ENCODE measurements around the gene PKD1.

Gene PKD1

DNA sequence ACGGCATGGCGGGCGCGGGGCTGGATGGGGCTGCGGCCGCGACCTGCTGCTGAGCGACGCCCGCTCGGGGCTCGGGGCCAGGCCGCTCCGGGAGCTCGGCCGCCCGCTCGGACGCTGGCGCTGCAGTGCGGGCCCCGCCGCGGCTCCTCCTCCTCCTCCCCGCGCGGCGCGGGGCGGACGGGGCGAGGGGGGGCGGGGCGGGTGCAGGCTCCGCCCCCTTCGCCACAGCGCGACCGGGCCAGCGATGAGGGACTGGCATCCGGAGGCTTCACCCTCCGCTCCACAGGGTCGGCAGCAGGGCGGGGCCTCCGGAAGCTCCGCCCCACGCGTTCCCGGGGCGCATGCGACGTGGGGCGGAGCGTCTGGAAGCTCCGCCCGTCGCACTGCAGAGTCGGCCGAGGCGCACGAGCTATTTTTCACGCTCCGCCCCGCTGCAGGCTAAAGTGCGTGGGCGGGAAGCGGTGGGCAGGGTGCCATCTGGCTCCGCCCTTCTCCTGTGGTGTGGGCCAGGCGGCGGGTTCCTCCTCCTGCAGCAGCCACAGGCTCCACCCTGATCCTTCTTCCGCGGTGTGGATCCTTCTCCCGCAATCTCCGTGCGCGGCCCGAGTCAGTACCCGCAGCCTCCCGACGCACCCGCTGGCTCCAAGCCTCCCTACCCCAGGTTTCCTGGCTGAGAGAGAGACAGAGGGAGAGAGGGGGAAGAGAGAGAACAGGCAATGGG is at the start of gene PKD1:
Gene PKD1 (minus strand): TSS at position 129 of the 721 bp plus-strand sequence. CDS start 209 bp downstream, outside the sequence.
- DNase-seq (ENCODE audit: low read depth), result peak; percentile 98

DNA sequence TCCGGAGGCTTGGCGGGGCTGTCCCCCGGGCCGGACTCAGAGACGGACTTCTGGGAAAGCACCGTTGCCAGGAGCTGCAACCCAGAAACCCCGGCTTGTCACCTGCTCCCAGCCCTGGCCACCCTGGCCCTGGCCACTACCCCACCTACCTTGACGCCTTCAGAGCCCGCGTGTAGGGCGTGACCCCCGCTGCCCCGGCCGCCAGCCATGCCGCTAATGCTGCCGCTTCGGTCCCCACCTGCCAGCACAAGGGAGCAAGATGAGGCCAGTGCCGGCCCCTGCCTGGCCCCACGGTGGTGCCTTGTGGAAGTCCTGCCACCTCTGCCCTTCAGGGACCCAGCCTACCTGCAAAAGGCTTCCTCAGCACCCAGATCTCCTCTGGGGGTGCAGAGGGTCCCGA is 49.3 kb upstream of the PKD1 start:
- DNase-seq (ENCODE audit: low read depth), result no peak

- DNase-seq (ENCODE audit: low read depth), result no peak
These were observed 48.6 kb upstream of the PKD1 start for GRCh38 chr16:2184346-2184745.

- DNase-seq (ENCODE audit: low read depth), result no peak
These were observed 48.0 kb upstream of the PKD1 start for GRCh38 chr16:2183671-2184070.

DNA sequence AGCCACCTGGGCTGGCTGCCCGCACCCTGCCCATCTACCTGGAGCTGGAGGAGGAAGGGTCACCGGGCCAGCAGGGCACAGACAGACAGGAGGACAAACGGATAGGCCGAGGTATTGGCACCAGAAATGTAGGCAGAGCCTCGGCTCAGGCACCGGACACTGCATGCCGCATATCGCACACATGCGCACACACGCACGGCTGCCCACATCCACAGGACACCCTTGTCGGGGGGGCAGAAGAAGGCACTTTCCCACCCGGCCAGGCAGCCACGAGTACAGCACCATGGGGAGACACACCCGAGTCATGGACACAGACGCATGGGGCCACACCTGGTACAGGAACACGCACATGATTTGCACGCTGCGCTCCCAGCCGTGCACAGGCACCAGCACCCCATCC is 46.3 kb upstream of the PKD1 start:
- DNase-seq (ENCODE audit: low read depth), result no peak

- no peak for DNase-seq (ENCODE audit: low read depth)
These were observed 45.5 kb upstream of the PKD1 start for GRCh38 chr16:2180962-2181923.

GRCh38 chr16:2180461-2180860 is 44.8 kb upstream of the PKD1 start:
- DNase-seq (ENCODE audit: low read depth), result no peak

GRCh38 chr16:2179576-2179975 is 43.9 kb upstream of the PKD1 start:
- no peak for DNase-seq (ENCODE audit: low read depth)

DNA sequence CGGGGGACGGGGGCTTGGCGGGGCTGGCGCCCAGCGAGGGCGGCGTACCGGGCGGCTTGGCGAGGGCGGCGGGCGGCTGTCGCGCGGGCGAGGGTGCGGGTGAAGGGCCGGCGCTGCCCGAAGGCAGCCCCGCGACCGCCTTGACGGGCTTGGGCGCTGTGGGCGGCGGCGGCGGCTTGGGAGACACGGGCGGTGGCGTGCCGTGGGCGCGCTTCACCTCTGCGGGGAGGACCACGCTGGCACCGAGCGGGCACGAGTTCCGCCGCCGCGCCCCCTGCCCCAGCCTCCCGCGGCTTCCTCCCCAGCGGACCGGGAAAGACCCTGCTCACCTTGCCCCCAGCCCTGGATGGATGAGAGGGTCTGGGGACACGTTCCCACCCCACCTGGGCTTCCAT is 43.4 kb upstream of the PKD1 start:
- DNase-seq (ENCODE audit: low read depth), result no peak

GRCh38 chr16:2178321-2179106 is 42.8 kb upstream of the PKD1 start:
- DNase-seq (ENCODE audit: low read depth), result peak; percentile 24

- no peak for DNase-seq (ENCODE audit: low read depth)
These were observed 41.9 kb upstream of the PKD1 start for GRCh38 chr16:2177561-2177960.

- DNase-seq (ENCODE audit: low read depth), result no peak
These were observed 41.4 kb upstream of the PKD1 start for GRCh38 chr16:2177101-2177500.

DNA sequence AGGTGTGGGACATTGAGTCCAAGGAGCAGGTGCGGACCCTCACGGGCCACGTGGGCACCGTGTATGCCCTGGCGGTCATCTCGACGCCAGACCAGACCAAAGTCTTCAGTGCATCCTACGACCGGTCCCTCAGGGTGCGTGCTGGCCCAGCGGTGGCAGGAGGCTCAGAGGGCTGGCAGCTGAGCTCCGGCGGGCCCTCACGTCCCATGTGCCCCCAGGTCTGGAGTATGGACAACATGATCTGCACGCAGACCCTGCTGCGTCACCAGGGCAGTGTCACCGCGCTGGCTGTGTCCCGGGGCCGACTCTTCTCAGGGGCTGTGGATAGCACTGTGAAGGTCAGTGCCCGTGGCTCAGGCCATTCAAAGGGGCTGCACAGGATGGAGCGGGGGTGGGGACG is 40.3 kb upstream of the PKD1 start:
- DNase-seq (ENCODE audit: low read depth), result no peak

- DNase-seq (ENCODE audit: low read depth), result no peak
These were observed 39.8 kb upstream of the PKD1 start for GRCh38 chr16:2175454-2175853.

GRCh38 chr16:2174396-2175131 is 38.9 kb upstream of the PKD1 start:
- DNase-seq (ENCODE audit: low read depth), result no peak

DNA sequence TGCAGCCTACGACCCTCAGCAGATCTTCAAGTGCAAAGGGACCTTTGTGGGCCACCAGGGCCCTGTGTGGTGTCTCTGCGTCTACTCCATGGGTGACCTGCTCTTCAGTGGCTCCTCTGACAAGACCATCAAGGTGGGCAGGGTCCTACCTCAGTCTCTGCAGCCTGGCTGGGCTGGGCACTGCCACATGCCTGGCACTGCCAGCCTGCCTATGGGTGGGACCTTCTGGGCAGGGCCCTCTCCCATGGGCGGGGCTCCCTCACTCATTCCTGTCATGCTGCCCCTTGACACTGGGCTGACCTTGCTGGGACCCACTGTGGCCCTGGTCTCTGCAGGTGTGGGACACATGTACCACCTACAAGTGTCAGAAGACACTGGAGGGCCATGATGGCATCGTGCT is 38.2 kb upstream of the PKD1 start:
- DNase-seq (ENCODE audit: low read depth), result no peak

DNA sequence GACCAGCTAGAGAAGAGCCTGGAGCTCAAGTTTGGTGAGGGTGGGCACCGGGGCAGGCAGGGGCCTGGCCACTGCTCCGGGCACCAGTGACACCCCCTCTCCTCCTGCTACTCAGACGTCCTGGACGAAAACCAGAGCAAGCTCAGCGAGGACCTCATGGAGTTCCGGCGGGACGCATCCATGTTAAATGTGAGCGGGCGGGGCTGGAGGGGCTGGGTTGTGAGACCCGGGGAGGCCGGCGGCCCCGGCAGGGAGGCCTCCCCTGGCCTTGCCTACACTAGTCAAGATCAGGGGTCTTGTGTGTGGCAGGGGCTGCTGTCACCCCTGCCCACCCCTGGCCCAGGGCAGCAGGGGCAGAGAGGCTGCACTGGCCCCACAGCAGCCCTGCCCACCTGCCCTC is 37.7 kb upstream of the PKD1 start:
- DNase-seq (ENCODE audit: low read depth), result no peak

GRCh38 chr16:2172688-2173335 is 37.1 kb upstream of the PKD1 start:
- DNase-seq (ENCODE audit: low read depth), result no peak

DNA sequence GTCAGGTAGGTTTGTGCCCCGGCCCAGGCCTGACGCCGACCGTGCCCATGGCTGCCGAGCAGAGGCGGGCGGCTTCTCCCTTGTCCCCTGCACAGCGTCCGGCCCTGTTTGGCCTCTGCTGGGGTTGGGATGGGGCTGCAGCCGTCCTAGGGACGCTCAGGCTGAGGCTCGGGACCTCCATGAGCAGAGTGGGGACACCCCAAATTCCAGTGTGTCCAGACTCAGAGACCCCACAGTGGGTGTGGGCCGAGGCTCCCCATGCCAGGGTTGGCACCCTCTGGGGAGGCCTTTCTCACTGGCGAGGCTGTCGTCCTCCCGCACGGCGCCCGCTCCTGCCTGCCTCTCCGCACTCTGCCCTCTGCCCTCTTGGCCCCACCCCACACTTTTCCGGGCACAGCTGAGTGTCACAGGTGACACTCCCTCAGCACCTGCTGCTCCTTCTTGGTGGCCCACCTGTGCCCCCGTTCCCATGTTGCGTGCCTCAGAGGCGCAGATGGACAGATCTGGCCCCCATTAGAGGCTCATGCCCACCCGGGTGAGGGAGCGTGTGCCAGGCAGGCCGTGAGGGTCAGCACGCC is 36.0 kb upstream of the PKD1 start:
- no peak for DNase-seq (ENCODE audit: low read depth)

DNA sequence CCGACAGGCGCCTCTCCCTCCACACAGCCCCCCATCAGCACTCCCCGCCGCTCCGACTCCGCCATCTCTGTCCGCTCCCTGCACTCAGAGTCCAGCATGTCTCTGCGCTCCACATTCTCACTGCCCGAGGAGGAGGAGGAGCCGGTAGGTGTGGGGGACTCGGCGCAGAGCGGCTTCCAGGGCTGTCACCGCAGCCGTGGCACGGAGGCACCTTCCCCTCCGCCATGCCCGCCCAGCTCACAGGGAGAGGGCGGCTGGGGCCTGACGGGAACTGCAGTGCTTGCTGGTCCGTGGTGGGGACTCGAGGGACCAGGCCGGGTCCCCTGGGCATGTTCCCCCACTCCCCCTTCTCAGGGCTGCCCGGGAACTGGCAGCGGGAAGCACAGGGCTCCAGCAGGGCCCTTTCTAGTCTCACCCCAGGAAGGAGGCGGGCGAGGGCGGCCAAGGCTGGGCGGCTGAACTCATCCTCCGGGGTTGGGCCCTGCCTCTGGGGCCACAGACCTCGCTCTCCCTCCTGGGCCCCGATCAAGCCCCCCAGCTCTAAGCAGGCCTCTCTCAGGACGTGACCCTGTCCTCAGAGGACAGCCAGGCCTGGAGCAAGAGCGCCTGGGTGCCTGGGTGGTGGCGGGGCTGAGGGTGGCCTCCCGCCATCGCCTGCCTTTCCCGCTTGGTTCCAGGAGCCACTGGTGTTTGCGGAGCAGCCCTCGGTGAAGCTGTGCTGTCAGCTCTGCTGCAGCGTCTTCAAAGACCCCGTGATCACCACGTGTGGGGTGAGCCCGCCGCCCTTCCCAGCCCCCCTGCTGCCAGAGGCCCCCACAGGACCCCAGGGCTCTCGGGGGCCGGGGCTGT is 35.1 kb upstream of the PKD1 start:
- DNase-seq (ENCODE audit: low read depth), result no peak
